Ishikawa (cell line): ENCODE measurements around the gene SULT1C4.

Experiments used
- CEBPB ChIP-seq: IDR thresholded peaks from 2 replicates; pipeline ENCODE4 v1.6.1; 2012
- CREB1 ChIP-seq: IDR thresholded peaks from 2 replicates; pipeline ENCODE4 v1.6.1; 2012; ENCODE audit warnings: low read depth
- EGR1 ChIP-seq: IDR thresholded peaks from 2 replicates; pipeline ENCODE4 v1.6.1; 2012
- REST ChIP-seq: IDR thresholded peaks from 2 replicates; pipeline ENCODE4 v1.6.1; 2012; ENCODE audit warnings: low read depth, mild to moderate bottlenecking
- TAF1 ChIP-seq: IDR thresholded peaks from 2 replicates; pipeline ENCODE4 v1.6.1; 2012; ENCODE audit warnings: low read depth, mild to moderate bottlenecking

- no peak for TF ChIP-seq TAF1
- no peak for TF ChIP-seq EGR1
- no peak for TF ChIP-seq CREB1
- TF ChIP-seq CEBPB = no peak
- no peak for TF ChIP-seq REST
Observed at GRCh38 chr2:108412995-108413710, 35.4 kb downstream of the SULT1C4 start.
